K562 (cell line): ENCODE results near the gene NRSN2. TPM values are rescaled to one million over a fixed set of nuclear protein-coding genes. Genes with fewer than 3 reads are reported as not detected.

ENCODE experiments used
- BDP1 ChIP-seq: IDR thresholded peaks from 3 replicates; pipeline ENCODE4 v1.6.1; 2011; ENCODE audit not compliant: insufficient read length, insufficient read depth
- CAMTA2 ChIP-seq: fragments of 250-450 bp; sonication (Bioruptor Pico); conservative IDR thresholded peaks from 2 replicates; pipeline ENCODE4 v1.5.1; 2022
- CCNT2 ChIP-seq: IDR thresholded peaks from 2 replicates; pipeline ENCODE4 v1.6.1; 2011; ENCODE audit warnings: borderline replicate concordance, low read depth, mild to moderate bottlenecking, moderate library complexity, mixed read lengths, low read length; ENCODE audit not compliant: insufficient read length; ENCODE audit errors: extremely low read depth
- DIDO1 ChIP-seq: fragments of 450-650 bp; IDR thresholded peaks from 2 replicates; pipeline ENCODE4 v1.6.1; 2016; ENCODE audit warnings: low read depth, missing biosample characterization, missing genetic modification characterization
- FIP1L1 ChIP-seq: fragments of 200-400 bp; formaldehyde crosslinking; IDR thresholded peaks from 2 replicates; pipeline ENCODE4 v1.6.1; 2018; ENCODE audit warnings: mild to moderate bottlenecking, low read depth, low read length; ENCODE audit not compliant: poor library complexity, severe bottlenecking
- FOXO4 ChIP-seq: fragments of 450-650 bp; formaldehyde crosslinking; IDR thresholded peaks from 2 replicates; pipeline ENCODE4 v1.4.0; 2020; ENCODE audit warnings: mild to moderate bottlenecking, moderate library complexity
- GATA2 ChIP-seq: sonication (generic); formaldehyde crosslinking; IDR thresholded peaks from 2 replicates; pipeline ENCODE4 v1.4.0; 2020; ENCODE audit warnings: mild to moderate bottlenecking, missing genetic modification reagents
- GMEB1 ChIP-seq: fragments of 250-450 bp; sonication (Bioruptor Pico); IDR thresholded peaks from 2 replicates; pipeline ENCODE4 v1.4.0; 2020; ENCODE audit warnings: mild to moderate bottlenecking
- NFYB ChIP-seq: IDR thresholded peaks from 2 replicates; pipeline ENCODE4 v1.6.1; 2011; ENCODE audit warnings: mild to moderate bottlenecking, moderate library complexity; ENCODE audit not compliant: insufficient read length; ENCODE audit errors: extremely low read depth
- NR4A1 ChIP-seq, 2 experiments: fragments of 250-450 bp in 1 of 2; fragments of 450-650 bp in 1 of 2; sonication (Bioruptor Pico) in 1 of 2; IDR thresholded peaks; 2 replicates each; pipeline versions ENCODE4 v1.4.0 to v1.6.1; 2016 to 2020; ENCODE audit warnings: mild to moderate bottlenecking in 2 of 2, missing compliant biosample characterization in 1 of 2, missing genetic modification characterization in 1 of 2, moderate library complexity in 1 of 2
- NRF1 ChIP-seq, 2 experiments: fragments of 450-650 bp; IDR thresholded peaks in 1 of 2; conservative IDR thresholded peaks in 1 of 2; 2 replicates each; pipeline ENCODE4 v1.6.1; 2014; ENCODE audit warnings: mild to moderate bottlenecking in 2 of 2
- PHF20 ChIP-seq: fragments of 450-650 bp; IDR thresholded peaks from 2 replicates; pipeline ENCODE4 v1.6.1; 2018; ENCODE audit not compliant: partially characterized antibody
- RUNX1 ChIP-seq: sonication (generic); IDR thresholded peaks from 2 replicates; pipeline ENCODE4 v1.6.1; 2016; ENCODE audit warnings: antibody characterized with exemption, low read depth
- SRSF7 ChIP-seq: fragments of 200-400 bp; formaldehyde crosslinking; optimal IDR thresholded peaks from 2 replicates; pipeline ENCODE3; 2017; ENCODE audit warnings: mild to moderate bottlenecking, low read depth, low read length
- TFAP4 ChIP-seq: sonication (generic); formaldehyde crosslinking; IDR thresholded peaks from 2 replicates; pipeline ENCODE4 v1.8.0; 2022; ENCODE audit warnings: missing genetic modification reagents, mild to moderate bottlenecking, moderate library complexity, borderline replicate concordance
- THRB ChIP-seq: fragments of 450-650 bp; formaldehyde crosslinking; conservative IDR thresholded peaks from 2 replicates; pipeline ENCODE4 v1.4.0; 2022; ENCODE audit warnings: mild to moderate bottlenecking, missing genetic modification characterization
- ZBED1 ChIP-seq: IDR thresholded peaks from 2 replicates; pipeline ENCODE4 v1.6.1; 2014
- ZNF740 ChIP-seq, 3 experiments: fragments of 200-800 bp in 1 of 3; sonication (Bioruptor generic) in 1 of 3; sonication (generic) in 1 of 3; formaldehyde crosslinking in 1 of 3; IDR thresholded peaks; 2 replicates each; pipeline versions ENCODE4 v1.6.1 to v1.8.0; 2016 to 2022; ENCODE audit warnings: mild to moderate bottlenecking in 2 of 3, missing compliant biosample characterization in 2 of 3, missing genetic modification characterization in 2 of 3, missing genetic modification reagents in 1 of 3
- ZSCAN32 ChIP-seq: fragments of 450-650 bp; formaldehyde crosslinking; IDR thresholded peaks from 2 replicates; pipeline ENCODE4 v1.4.0; 2020; ENCODE audit warnings: mild to moderate bottlenecking, moderate library complexity
- polyA plus RNA-seq, 8 experiments: library from polyadenylated mRNA; depleted of rRNA in 4 of 8; stranded (reverse) in 5 of 8; unstranded in 3 of 8; fragments of >200 nt; fragmentation: Nextera tagmentation in 2 of 8; fragmentation: Illumina TruSeq in 1 of 8; extraction: Ambion mirVana in 2 of 8; extraction: Trizol in 1 of 8; gene quantifications; 2 replicates each; pipeline versions ENCODE4 v1.2.1 to v1.2.3, GENCODE V29; 2011 to 2014; ENCODE audit warnings: inconsistent platforms in 1 of 8, missing spikeins in 1 of 8
- total RNA-seq, 7 experiments: library from RNA; depleted of rRNA in 6 of 7; stranded (reverse); fragments of >200 nt in 6 of 7; fragmentation: Illumina TruSeq in 2 of 7; extraction: Trizol in 2 of 7; gene quantifications; 2 replicates each; pipeline versions ENCODE4 v1.2.1 to v1.2.3, GENCODE V29; 2011 to 2021; ENCODE audit warnings: low replicate concordance in 1 of 7

NRSN2 gene
- total and polyA plus RNA-seq, 9 of the 15 experiments (the other 6 are each of a cell fraction or from before 2014, with no cell fraction given): 7.5 to 29.7 (median 11.1) TPM

GRCh38 chr20:325045-325888 lies 21.6 kb upstream of the NRSN2 start, which contains the start of gene SOX12 (continued):
- TF ChIP-seq GMEB1 (CRISPR knock-in tag): no peak
- no peak for TF ChIP-seq RUNX1
- no peak for TF ChIP-seq CAMTA2 (CRISPR knock-in tag)
- no peak for TF ChIP-seq TFAP4
- TF ChIP-seq THRB (CRISPR knock-in tag): no peak
- TF ChIP-seq ZSCAN32 (CRISPR knock-in tag): no peak
- peak; percentile 60 for TF ChIP-seq FIP1L1
- TF ChIP-seq PHF20: no peak
- TF ChIP-seq NFYB: peak; percentile 11
- peak; percentile 75 for TF ChIP-seq ZNF740 (CRISPR knock-in tag; IDR thresholded peaks at IDR 0.05)
- TF ChIP-seq ZNF740 (tag; IDR thresholded peaks at IDR 0.05): 0 out of 4 replicates have a peak, but pooled peaks of 1 of the 2 experiments have one; percentile 56
- TF ChIP-seq GATA2 (CRISPR knock-in tag): no peak
- peak in 1 of 2 experiments; percentile 25; a peak in 2 of 4 replicates for TF ChIP-seq NRF1 (conservative IDR thresholded peaks at IDR 0.05 in 1 of 2, IDR thresholded peaks at IDR 0.05 in 1 of 2)
- TF ChIP-seq FOXO4 (CRISPR knock-in tag): no peak
- TF ChIP-seq BDP1: no peak
- no peak for TF ChIP-seq DIDO1 (tag)
- no peak for TF ChIP-seq ZBED1
- TF ChIP-seq NR4A1 (CRISPR knock-in tag; IDR thresholded peaks at IDR 0.05): no peak
- no peak for TF ChIP-seq NR4A1 (tag; IDR thresholded peaks at IDR 0.05)
- TF ChIP-seq CCNT2: peak; percentile 84
- TF ChIP-seq SRSF7: no peak
